Stimulated activated CD8-positive, alpha-beta memory T cell treated with anti-CD3 and anti-CD28 coated beads, Interleukin-4, amount 100 ng/mL, for 24 hours (primary cell): Measurements from ENCODE around the gene DPM1.

Experiments used
- DNase-seq: peaks from one replicate; pipeline ENCODE4 v3.0.0-alpha.2; 2020; ENCODE audit warnings: low read depth

The DPM1 gene

DNA sequence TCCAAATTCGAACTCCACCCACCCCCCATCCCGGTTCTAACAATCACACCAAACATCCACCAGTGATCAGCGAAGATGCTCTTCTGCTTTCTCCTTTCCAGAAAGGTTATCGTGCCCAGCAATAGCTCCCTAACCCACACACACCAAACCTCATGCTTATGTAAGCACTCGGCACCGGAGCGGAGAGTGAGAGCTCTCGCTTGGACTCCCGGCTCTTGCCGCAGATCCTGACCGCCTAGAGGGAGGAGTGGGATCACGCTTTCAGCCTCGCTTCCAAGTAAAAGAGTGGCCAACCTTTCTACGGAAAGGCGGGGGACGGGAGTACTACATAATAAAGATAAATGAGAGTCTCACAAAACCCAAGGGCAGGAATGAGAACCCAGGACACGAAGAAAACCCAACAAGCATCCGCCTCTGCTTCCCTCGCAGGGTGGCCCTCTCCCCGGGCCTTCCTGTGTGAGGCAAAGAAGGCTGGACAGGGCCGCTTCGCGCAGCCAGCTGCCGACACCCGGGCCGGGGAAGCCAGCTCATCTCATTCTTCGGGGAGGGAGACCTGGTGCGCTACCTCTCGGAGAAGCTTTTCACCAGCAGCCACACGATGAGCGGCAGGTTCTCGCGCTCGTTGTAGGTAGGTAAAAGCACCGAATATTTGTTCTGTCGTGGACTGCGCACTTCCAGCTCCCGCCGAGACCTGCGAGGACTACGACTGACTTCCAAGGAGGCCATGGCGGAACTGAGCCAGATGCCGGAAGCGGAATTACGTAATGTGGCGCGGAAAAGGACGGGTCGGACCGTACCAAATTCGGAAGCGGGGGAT, at the start of gene DPM1:
Gene DPM1 (minus strand): TSS at position 735 of the 817 bp plus-strand sequence. CDS start 9 bp downstream, at position 726.
- DNase-seq, result peak; percentile 78

DNA sequence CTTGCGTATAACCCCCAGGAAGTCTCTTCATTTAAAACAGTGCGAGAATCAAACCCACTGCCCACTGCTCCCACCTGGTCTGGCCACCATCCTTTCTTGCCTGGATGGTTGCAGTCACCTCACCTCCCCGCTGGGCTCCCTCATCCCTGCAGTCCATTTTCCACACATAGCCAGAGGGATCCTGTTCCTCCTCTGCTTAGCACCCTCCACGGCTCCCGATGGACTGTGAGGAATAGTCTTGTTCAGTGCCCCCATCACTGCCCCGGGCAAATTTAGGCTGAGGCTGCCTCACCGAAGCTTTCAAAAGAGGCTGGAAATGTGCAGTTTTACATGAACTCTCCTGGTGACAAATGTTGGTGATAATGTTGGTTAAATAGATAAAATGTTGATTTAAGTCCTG, 46.9 kb upstream of the DPM1 start:
- no peak for DNase-seq

GRCh38 chr20:51004781-51005180, 46.4 kb upstream of the DPM1 start:
- DNase-seq, result no peak

GRCh38 chr20:51004305-51004727, 46.0 kb upstream of the DPM1 start:
- DNase-seq, result no peak

DNA sequence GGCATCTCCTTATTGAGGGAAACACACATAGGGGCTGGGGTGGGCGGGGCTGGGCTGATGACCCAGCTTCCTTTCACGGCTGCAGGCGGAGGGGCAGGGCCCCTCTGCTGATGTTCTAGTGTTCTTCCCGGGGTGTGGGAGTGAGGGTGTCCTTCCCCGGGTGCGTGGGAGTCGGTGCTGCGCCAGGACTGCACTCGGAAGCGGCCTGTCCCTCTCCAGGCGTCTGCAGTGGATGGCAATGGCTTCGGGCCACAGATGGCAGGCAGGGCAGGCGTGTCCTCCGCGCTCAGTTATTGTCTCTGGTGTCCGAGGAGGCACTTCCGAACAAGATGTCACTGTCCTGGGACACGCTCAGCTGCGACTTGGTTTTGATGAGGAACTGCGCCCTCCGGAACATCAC, 45.4 kb upstream of the DPM1 start:
- no peak for DNase-seq

- no peak for DNase-seq
These were observed 44.3 kb upstream of the DPM1 start for GRCh38 chr20:51002633-51003032.

- DNase-seq, result no peak
These were observed 43.3 kb upstream of the DPM1 start for GRCh38 chr20:51001430-51002265.

DNA sequence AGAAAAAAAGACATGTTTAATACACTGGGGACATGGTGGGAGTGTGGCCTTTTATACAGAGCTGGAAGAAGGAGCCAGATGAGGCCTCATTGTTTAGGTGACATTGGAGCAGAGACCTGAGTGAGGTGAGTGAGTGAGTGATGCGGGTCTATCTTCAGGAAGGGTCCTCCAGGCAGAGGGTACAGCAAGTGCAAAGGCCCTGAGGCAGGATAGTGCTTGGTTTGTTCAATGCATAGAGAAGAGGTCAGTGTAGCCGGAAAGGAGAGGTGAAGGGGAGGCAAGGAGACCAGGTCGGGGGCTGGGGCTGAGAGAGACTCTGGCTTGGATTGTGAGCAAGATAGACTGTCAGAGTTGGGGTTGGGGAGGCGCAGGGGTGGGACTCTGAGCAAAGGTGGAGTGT, 41.0 kb upstream of the DPM1 start:
- no peak for DNase-seq

DNA sequence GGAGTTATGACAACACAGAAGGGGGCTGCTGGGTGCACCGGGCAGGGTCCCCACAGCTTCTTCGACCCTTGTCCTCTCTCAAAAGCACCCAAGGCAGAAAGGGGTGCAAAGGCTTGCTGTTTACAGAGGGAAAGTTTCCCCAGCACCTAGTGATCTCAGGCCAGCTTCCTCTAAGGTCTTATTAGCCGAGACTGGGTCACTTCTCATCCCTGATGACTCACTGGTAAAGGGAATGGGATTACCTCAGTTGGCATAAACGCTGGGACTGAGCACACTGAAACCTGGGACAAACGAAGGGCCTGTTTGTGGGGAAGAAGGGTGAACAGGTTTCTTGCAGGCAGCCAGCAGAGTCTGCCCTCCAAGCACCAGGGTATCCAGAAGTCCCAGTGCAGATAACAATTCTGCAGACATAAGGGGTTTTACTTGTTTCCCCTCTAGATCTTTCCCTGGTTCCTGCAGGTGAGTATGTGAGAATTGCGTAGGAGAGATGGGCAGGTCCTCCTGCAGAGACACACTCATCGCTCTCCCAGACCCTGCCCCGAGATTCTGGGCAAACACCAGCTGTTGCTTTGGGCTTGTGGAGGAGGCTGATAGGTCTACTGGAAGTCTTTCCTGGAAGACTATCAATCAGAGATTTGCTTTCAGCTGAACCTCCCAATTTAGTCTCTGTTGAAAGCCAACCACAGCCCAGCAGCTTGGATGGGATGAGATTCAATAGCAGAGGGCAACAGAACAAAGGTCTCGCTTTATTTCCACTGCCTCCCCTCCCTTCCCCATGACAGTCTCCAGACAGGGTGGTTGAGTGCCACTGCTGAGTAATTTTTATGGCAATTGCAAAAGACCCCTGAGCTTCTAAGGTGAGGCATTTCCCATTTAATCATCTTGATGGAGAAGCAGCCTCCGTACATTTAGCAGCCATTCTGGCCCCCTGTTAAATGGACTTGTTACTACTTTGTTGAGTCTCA, 38.9 kb upstream of the DPM1 start:
- no peak for DNase-seq

DNA sequence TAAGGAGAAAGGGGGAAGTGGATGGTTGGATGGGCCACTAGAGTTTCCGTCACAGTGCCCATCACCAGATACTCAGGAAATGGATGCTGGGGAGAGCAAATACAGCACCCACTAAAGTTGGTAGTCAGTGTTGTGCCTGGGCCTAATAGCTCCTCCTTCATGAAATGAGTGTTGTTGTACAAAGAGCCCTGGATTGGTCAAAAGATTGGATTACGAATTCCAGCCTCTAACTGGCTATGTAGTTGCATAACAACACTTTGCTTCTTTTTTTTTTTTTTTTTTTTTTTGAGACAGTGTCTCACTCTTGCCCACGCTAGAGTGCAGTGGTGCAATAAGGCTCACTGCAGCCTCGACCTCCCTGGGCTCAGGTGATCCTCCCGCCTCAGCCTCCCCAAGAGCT, 37.2 kb upstream of the DPM1 start:
- no peak for DNase-seq

DNA sequence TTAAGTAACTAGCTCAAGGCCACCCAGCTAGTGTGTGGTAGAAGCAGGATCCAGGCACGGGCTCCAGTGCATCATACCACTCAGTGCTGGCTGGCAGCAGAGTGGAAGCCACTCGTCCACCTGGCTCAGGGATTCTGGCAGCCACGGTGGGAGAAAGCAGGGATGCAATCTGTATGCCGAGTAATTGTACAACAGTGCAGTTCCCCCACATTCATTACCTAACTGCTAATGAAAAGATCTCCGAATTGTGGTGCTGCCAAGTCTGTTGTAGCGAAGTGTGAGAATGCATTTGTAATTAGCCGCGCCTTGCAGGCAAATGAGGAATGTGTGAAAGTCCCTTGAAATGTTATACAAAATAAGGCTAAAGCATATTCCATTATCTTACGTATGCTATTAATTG, 35.5 kb upstream of the DPM1 start:
- no peak for DNase-seq

GRCh38 chr20:50992733-50993457, 34.6 kb upstream of the DPM1 start:
- DNase-seq, result peak; percentile 15

DNA sequence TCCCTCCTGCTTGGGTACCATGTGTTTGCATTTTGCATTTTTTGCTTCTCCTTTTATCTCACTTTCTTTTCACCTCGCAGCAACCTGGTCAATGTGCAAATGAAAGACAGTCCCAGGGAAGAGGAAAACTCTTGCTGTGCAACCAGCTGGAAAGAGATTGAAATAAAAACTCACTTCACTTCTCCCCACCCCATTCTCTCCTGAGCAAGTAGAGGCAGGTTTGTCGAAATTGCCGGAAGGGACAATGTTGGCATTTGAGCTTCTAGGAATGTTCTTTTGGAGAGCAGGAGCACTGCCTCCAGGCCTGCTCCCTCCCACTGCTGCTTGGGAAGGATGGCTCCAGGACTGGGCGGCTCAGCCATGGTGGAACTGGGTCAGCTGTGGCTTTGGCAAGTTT, 34.0 kb upstream of the DPM1 start:
- no peak for DNase-seq

DNA sequence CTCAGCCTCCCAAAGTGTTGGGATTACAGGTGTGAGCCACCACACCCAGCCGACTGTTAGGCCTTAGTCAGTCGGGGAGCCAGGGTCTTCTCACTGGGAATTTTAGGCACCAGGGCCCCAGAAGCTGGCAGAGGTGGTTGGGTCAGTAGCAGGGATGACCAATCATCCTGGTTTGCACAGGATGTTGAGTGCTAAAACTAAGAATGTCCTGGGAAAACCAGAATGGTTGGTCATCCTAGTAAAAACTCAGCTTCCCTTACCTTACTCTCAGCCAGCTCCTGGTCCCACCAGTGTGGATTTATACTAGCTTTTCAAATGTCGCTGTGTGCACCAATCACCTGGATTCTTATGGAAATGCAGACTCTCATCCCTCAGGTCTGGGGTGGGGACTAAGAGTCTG, 32.7 kb upstream of the DPM1 start:
- DNase-seq, result no peak

GRCh38 chr20:50987493-50988210, 29.3 kb upstream of the DPM1 start:
- peak; percentile 21 for DNase-seq

- no peak for DNase-seq
These were observed 25.0 kb upstream of the DPM1 start for GRCh38 chr20:50983321-50983720.

DNA sequence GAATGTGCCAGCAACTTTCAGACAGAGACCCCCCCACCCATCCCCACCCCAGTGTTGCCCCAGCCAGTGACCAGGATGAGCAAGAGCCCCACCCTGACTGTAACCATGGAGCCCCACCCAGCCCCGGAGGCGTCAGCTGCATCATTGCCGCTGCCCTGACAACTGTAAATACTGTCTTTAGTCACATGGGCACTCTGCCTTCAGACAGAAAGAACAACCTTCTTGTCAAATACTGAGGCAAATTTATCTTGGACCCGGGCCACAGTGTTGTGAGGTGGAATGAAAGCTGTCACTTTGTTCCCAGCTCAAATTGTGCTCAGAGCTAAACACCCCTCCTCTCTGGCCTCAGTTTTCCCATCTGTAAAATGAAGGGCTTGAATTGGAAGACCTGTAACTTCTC, 24.0 kb upstream of the DPM1 start:
- no peak for DNase-seq

- DNase-seq, result no peak
These were observed 23.3 kb upstream of the DPM1 start for GRCh38 chr20:50981714-50982048.

DNA sequence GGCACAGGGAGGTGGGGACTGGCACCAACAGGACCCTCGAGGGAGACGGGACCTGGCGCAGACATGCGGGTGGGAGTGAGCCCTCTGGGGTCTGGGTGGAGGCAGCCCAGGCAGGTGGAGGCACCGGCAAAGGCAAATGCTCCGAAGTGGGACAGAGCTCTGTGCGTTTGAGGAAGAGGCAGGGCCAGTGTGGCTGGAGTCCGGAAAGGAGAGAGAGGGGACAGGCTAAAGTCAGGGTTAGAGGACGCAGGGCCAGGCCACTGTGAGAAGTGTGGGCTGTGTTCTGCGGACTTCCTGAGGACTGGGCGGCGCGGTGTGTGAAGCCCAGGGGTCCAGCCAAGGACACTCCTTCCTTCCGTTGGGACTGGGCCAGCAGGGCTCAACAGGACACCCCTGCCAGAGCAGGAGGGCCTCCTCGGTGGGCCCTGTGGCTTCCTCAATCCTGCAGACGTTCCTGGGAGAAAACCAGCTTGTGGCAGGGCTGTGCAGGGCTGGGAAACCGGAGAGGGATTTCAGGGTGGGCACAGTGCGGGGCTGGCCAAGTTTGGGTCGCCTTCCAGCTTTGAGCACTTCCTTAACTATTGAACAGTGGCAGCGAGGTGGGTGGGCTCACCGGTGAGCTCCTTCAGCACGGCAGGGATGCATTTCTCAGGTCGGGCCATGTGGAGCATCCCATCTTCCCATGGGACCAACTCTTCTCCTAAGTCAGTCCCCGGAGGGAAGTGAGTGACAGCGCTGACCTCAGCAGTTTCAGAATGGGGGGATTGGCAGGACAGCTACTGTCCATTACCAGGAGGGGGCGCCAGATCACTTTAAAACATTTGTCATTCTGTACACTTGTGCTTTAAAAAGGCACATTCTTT, 22.8 kb upstream of the DPM1 start:
- DNase-seq, result peak; percentile 59
